Sigmoid colon (tissue), 7 donors: ENCODE results near the gene FBXO10. TPM values are rescaled to one million over a fixed set of nuclear protein-coding genes. Genes with fewer than 3 reads are reported as not detected.

Source experiments
- DNase-seq: peaks from one replicate; pipeline ENCODE4 v3.0.0-alpha.2; 2019
- H3K27ac ChIP-seq, 4 donors: fragments of 200-600 bp; sonication (generic); one replicate each; pipeline ENCODE4 v1.5.1; 2016 to 2019; ENCODE audit warnings: mild to moderate bottlenecking in 1 of 4
- H3K27me3 ChIP-seq, 3 donors: fragments of 200-600 bp; sonication (generic); one replicate each; pipeline ENCODE4 v1.5.1; 2019; ENCODE audit warnings: mild to moderate bottlenecking in 1 of 3
- H3K36me3 ChIP-seq, 4 donors: fragments of 200-600 bp; sonication (generic); one replicate each; pipeline ENCODE4 v1.5.1; 2016 to 2019
- H3K4me1 ChIP-seq, 4 donors: fragments of 200-600 bp; sonication (generic); one replicate each; pipeline ENCODE4 v1.5.1; 2017 to 2019
- H3K4me3 ChIP-seq, 4 donors: fragments of 200-600 bp; sonication (generic); one replicate each; pipeline ENCODE4 v1.5.1; 2017 to 2019; ENCODE audit warnings: mild to moderate bottlenecking in 2 of 4, moderate library complexity in 1 of 4
- H3K9me3 ChIP-seq, 4 donors: fragments of 200-600 bp in 3 of 4; sonication (generic) in 3 of 4; one replicate each; pipeline versions ENCODE4 v1.5.1 to v1.6.1; 2013 to 2019
- CTCF ChIP-seq, 4 experiments: fragments of 450-650 bp in 3 of 4; fragments of 200-600 bp in 1 of 4; IDR thresholded peaks; one replicate each; pipeline ENCODE4 v1.5.1; 2016 to 2019; ENCODE audit warnings: antibody characterized with exemption in 4 of 4, mild to moderate bottlenecking in 3 of 4, moderate library complexity in 2 of 4
- EP300 ChIP-seq, 4 donors: sonication (generic); formaldehyde crosslinking; IDR thresholded peaks; one replicate each; pipeline ENCODE4 v1.6.1; 2017; ENCODE audit warnings: antibody characterized with exemption in 4 of 4
- POLR2A ChIP-seq, 2 donors: fragments of 450-650 bp; IDR thresholded peaks; one replicate each; pipeline ENCODE4 v1.6.1; 2016; ENCODE audit warnings: antibody characterized with exemption in 2 of 2, mild to moderate bottlenecking in 2 of 2, moderate library complexity in 2 of 2
- POLR2AphosphoS5 ChIP-seq, 4 donors: sonication (generic); formaldehyde crosslinking; IDR thresholded peaks; one replicate each; pipeline ENCODE4 v1.6.1; 2017; ENCODE audit warnings: antibody characterized with exemption in 4 of 4
- WGBS, 2 donors: extraction: QIAGEN DNeasy Blood & Tissue Kit; methylation state at CpG; one replicate each; pipeline ENCODE4 v1.1.7; 2013; 5-methylcytosine and 5-hydroxymethylcytosine counted together
- intact Hi-C: fragments of 100-400 bp; cut with DNase I; formaldehyde crosslinking; loops from one replicate; pipeline ENCODE4 v1.15.1; 2023
- polyA plus RNA-seq, 3 donors: library from polyadenylated mRNA; stranded (reverse); fragments of 200-250 nt; gene quantifications; one replicate each; pipeline ENCODE4 v1.2.3, GENCODE V29; 2013
- total RNA-seq, 4 donors: library from RNA; depleted of rRNA; stranded (reverse); fragments of >200 nt; gene quantifications; one replicate each; pipeline ENCODE4 v1.1.0, GENCODE V29; 2016
- donor health status: healthy with polysubstance abuse.
- donor health status: Bipolar disorder and iron deficiency.
- donor health status: healthy.

Gene FBXO10
- total and polyA plus RNA-seq, 7 donors, result 0.60 to 19.4 (median 14.8) TPM

DNA sequence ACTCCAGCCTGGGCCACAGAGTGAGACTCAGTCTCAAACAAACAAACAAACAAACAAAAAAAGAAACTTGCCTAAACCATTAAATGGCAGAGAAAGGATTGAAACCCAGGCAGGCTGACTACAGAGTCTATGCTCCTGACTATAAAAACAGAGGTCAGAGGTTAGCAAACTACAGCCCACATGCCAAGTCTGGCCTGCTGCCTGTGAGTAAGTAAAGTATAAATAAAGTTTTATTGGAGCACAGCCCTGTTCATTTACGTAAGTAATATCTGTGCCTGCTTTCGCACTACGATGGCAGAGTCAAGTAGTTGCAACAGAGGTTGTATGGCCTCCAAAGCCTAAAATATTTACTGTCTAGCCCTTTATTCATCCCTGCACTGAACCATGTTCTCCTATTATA is 78.9 kb downstream of the FBXO10 start:
- TF ChIP-seq POLR2A (IDR thresholded peaks at IDR 0.05), result no peak
- no peak for TF ChIP-seq CTCF (IDR thresholded peaks at IDR 0.05)
- no peak for TF ChIP-seq POLR2AphosphoS5 (IDR thresholded peaks at IDR 0.05)
- no peak for TF ChIP-seq EP300 (IDR thresholded peaks at IDR 0.05)
- no peak for DNase-seq
- Histone ChIP-seq H3K27ac (no peak overlapping the region), H3K4me1 (no peaks in the 10 kb centered on the region), H3K4me3 (no peak overlapping the region), H3K27me3 (no peaks in the 10 kb centered on the region), H3K36me3 (peaks cover 13 to 97% (median 67%) of the 10 kb centered on the region in 4 donors), H3K9me3 (no peaks in the 10 kb centered on the region)
- intact Hi-C loops, result no loop called here
- WGBS, 2 donors, result 93 to 97% methylated on average over 3 of the region's 3 CpGs

- Histone ChIP-seq H3K4me3 (no peak overlapping the region), H3K36me3 (peaks cover 13 to 97% (median 58%) of the 10 kb centered on the region in 4 donors), H3K9me3 (no peaks in the 10 kb centered on the region), H3K27ac (no peak overlapping the region), H3K27me3 (no peaks in the 10 kb centered on the region), H3K4me1 (no peaks in the 10 kb centered on the region)
- intact Hi-C loops, result no loop called here
- DNase-seq, result no peak
- 68 to 92% methylated on average over 4 of the region's 4 CpGs for WGBS, 2 donors
- TF ChIP-seq POLR2A (IDR thresholded peaks at IDR 0.05), result no peak
- no peak for TF ChIP-seq POLR2AphosphoS5 (IDR thresholded peaks at IDR 0.05)
Measured at GRCh38 chr9:37496020-37496419, 80.2 kb downstream of the FBXO10 start.

- Histone ChIP-seq H3K9me3 (no peaks in the 10 kb centered on the region), H3K4me1 (no peaks in the 10 kb centered on the region), H3K4me3 (no peak overlapping the region), H3K27me3 (no peaks in the 10 kb centered on the region), H3K27ac (no peak overlapping the region), H3K36me3 (peaks cover 13 to 97% (median 56%) of the 10 kb centered on the region in 4 donors)
- no peak for DNase-seq
- intact Hi-C loops, result no loop called here
- 93 to 95% methylated on average over 5 of the region's 5 CpGs for WGBS, 2 donors
- TF ChIP-seq CTCF (IDR thresholded peaks at IDR 0.05) (no peak), POLR2A (IDR thresholded peaks at IDR 0.05) (no peak), POLR2AphosphoS5 (IDR thresholded peaks at IDR 0.05) (no peak), EP300 (IDR thresholded peaks at IDR 0.05) (no peak)
Measured at GRCh38 chr9:37495571-37495970, 80.6 kb downstream of the FBXO10 start.

DNA sequence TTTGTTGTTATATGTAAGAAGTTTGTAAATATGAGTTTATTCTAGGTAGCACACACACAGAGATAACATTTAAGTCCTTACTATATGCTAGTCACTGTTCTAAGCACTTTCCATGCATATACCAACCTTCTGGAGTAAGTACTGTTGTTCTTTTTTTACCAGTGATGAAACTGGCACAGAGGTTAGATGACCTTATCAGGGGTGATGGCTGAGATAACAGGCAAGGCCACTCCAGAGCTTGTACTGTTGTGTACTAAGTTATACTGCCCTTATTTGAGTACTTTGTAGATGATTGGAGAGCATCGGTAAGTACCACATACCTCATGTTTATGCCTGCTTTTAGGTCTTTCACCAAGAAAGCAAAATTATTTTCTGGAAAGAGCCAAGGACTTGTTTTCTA is 84.2 kb downstream of the FBXO10 start:
- Histone ChIP-seq H3K4me1 (peaks cover 0 to 17% (median 14%) of the 10 kb centered on the region in 4 donors), H3K27me3 (no peaks in the 10 kb centered on the region), H3K27ac (no peak overlapping the region), H3K4me3 (no peak overlapping the region), H3K36me3 (peaks cover 13 to 88% (median 41%) of the 10 kb centered on the region in 4 donors), H3K9me3 (no peaks in the 10 kb centered on the region)
- TF ChIP-seq EP300 (IDR thresholded peaks at IDR 0.05) (no peak), POLR2AphosphoS5 (IDR thresholded peaks at IDR 0.05) (no peak), CTCF (IDR thresholded peaks at IDR 0.05) (no peak), POLR2A (IDR thresholded peaks at IDR 0.05) (no peak)
- WGBS, 2 donors, result 95% methylated on average over 1 of the region's 1 CpG
- intact Hi-C loops, result no loop called here
- no peak for DNase-seq

- Histone ChIP-seq H3K4me3 (peak overlapping the region; percentile 53 to 79 (median 69)), H3K9me3 (no peaks in the 10 kb centered on the region), H3K36me3 (peaks cover 0 to 37% (median 10%) of the 10 kb centered on the region in 4 donors), H3K4me1 (peaks cover 0 to 33% (median 28%) of the 10 kb centered on the region in 4 donors), H3K27me3 (no peaks in the 10 kb centered on the region), H3K27ac (peak overlapping the region; percentile 82 to 95 (median 91))
- peak; percentile 86 for DNase-seq
- TF ChIP-seq CTCF (IDR thresholded peaks at IDR 0.05) (no peak), POLR2AphosphoS5 (IDR thresholded peaks at IDR 0.05) (peak in 2 of 4 donors; percentile 52 to 68), POLR2A (IDR thresholded peaks at IDR 0.05) (no peak), EP300 (IDR thresholded peaks at IDR 0.05) (no peak)
- intact Hi-C loops, result loop anchor here (2.0 to 10.0 kb wide), 7 partner anchors 65 to 908 kb away; partner anchors contain the start of genes ALDH1B1, EXOSC3, FRMPD1 and GRHPR
- 13 to 32% methylated on average over 7 of the region's 7 CpGs for WGBS, 2 donors
Measured at GRCh38 chr9:37486616-37487548, 89.3 kb downstream of the FBXO10 start.
